Measurements from ENCODE around the gene NOPCHAP1. TPM values are rescaled to one million over a fixed set of nuclear protein-coding genes. Genes with fewer than 3 reads are reported as not detected.

Gene NOPCHAP1
- total RNA-seq, 4 donors from 2014 or later, result 3.9 to 6.0 (median 5.3) TPM

GRCh38 chr12:104971306-104971705, 14.8 kb upstream of the NOPCHAP1 start:
- no peak for TF ChIP-seq CTCF (IDR thresholded peaks at IDR 0.05; ENCODE audit: low read depth)

DNA sequence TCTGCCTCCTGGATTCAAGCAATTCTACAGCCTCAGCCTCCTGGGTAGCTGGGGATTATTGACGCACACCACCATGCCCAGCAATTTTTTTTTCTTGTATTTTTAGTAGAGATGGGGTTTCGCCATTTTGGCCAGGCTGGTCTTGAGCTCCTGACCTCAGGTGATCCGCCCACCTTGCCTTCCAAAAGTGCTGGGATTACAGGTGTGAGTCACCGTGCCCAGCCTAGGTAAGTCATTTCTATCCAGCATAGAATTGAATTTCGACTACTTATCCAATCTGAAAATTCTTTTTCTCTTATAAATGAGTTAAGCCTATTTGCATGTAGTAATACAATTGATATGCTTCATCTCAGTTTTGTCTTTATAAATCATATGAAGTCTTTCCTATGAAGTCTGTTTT, 12.9 kb upstream of the NOPCHAP1 start:
- no peak for TF ChIP-seq CTCF (IDR thresholded peaks at IDR 0.05; ENCODE audit: low read depth)

DNA sequence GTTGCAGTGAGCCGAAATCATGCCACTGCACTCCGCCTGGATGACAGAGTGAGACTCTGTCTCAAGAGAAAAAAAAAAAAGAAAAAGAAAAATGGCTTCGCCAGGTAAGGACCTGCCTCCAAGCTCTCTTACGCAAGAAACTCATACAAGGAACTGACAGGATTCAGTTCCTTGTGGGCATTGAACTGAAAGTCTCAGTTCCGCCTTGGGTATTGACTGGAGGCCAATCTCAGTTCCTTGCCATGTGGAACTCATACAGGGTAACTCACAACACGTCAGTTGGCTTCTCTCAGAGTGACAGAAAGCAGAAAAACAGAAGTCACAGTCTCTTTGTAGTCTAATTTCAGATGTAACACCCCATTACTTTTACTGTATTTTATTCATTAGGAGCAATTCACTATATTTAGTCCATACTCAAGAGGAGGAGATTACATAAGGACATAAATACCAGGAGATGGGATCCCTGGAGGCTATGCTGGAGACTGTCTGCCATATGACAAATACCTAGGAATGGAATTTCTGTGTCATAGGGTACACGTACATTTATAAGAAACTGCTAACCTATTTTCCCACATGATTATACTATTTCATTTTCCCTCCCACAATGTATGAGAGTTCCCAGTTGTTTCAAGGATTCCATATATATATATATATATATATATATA, 11.4 kb upstream of the NOPCHAP1 start:
- no peak for TF ChIP-seq CTCF (IDR thresholded peaks at IDR 0.05; ENCODE audit: low read depth)

- TF ChIP-seq CTCF (IDR thresholded peaks at IDR 0.05; ENCODE audit: low read depth), result no peak
Measured at GRCh38 chr12:104975587-104976343, 10.4 kb upstream of the NOPCHAP1 start.

GRCh38 chr12:104976703-104977102, 9.4 kb upstream of the NOPCHAP1 start:
- TF ChIP-seq CTCF (IDR thresholded peaks at IDR 0.05; ENCODE audit: low read depth), result no peak

GRCh38 chr12:104985206-104985605, 910 bp upstream of the NOPCHAP1 start:
- TF ChIP-seq CTCF (IDR thresholded peaks at IDR 0.05; ENCODE audit: low read depth), result no peak

DNA sequence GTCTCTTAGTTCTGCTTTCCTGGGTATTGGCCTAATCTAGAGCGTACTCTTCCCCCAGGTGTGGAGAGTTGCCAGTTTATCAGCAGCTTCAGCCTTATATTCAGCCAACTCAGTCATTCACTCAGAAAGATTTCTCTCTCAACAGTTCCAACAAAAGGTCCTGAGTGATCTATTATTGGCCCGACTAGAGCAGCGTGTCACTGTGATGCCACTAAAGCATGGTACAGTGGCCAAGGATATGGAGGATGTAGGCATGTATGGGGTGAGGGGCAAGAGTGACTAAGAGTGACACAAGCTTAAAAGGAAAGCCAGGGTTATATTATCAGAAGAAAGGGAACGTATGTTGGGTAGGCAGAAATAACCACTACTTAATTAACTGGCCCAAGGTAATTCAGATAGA, 4.8 kb downstream of the NOPCHAP1 start:
- TF ChIP-seq CTCF (IDR thresholded peaks at IDR 0.05; ENCODE audit: low read depth), result no peak

Measured in subcutaneous adipose tissue (tissue), 4 donors.